22Rv1 (cell line): ENCODE results near the gene CELF4.

Experiments
- ZFX ChIP-seq: fragments of 450-650 bp; IDR thresholded peaks from 2 replicates; pipeline ENCODE4 v1.6.1; 2017; ENCODE audit warnings: antibody characterized with exemption, borderline replicate concordance
- TF ChIP-seq, protein P1 (sequence below): fragments of 450-650 bp; IDR thresholded peaks from 2 replicates; pipeline ENCODE4 v1.5.1; 2017; ENCODE audit warnings: mild to moderate bottlenecking

DNA sequence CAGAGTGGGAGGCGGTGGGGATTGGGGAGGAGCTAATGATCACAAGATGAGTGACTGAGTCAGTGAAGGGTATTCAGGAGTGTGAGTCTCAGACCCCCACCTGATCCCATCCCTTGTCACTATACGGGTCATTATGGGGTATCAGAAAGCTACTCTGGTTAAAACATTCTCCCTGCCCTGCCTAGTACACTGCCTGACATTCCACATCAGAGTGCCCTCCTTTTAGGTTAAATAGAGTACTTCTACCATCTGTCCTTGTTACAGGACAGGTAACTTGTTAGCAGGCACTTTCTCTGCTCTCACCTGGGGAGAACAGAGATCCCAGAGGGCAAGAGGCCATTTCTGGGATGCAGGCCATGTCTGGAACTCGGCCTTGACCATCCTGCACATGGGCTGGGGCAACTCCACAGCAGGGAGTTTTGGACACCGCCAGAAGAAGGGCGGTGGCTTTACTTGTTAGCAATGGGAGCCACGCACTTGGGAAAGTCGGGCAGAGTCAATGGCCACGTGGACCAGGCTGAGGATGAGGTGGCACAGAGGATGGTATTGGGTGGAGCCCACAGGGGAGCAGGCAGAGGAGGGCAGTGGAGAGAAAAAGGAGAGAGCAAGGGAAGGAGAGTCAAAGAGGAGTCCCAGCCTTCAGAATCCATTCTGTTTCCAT lies 98.5 kb downstream of the CELF4 start:
- TF ChIP-seq, protein P1, sequence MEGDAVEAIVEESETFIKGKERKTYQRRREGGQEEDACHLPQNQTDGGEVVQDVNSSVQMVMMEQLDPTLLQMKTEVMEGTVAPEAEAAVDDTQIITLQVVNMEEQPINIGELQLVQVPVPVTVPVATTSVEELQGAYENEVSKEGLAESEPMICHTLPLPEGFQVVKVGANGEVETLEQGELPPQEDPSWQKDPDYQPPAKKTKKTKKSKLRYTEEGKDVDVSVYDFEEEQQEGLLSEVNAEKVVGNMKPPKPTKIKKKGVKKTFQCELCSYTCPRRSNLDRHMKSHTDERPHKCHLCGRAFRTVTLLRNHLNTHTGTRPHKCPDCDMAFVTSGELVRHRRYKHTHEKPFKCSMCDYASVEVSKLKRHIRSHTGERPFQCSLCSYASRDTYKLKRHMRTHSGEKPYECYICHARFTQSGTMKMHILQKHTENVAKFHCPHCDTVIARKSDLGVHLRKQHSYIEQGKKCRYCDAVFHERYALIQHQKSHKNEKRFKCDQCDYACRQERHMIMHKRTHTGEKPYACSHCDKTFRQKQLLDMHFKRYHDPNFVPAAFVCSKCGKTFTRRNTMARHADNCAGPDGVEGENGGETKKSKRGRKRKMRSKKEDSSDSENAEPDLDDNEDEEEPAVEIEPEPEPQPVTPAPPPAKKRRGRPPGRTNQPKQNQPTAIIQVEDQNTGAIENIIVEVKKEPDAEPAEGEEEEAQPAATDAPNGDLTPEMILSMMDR: no peak
- TF ChIP-seq ZFX: no peak
